BE2C (cell line): ENCODE data around the gene CIZ1.
"Not testable (repeated sequence)": the region's sequence is repeated elsewhere in the genome, so short reads cannot be mapped to it uniquely, and the experiment has no call there.

Experiments used
- DNase-seq: peaks from one replicate; pipeline ENCODE4 v3.0.0-alpha.2; 2020
- H3K27me3 ChIP-seq: fragments of 250-450 bp; sonication (Bioruptor Pico); 2 replicates; pipeline ENCODE4 v1.5.1; 2020; ENCODE audit warnings: mild to moderate bottlenecking
- H3K36me3 ChIP-seq: fragments of 250-450 bp; sonication (Bioruptor Pico); 2 replicates; pipeline ENCODE4 v1.5.1; 2020; ENCODE audit warnings: mild to moderate bottlenecking
- H3K4me1 ChIP-seq: fragments of 250-450 bp; sonication (Bioruptor Pico); 2 replicates; pipeline ENCODE4 v1.5.1; 2020
- H3K4me3 ChIP-seq: 2 replicates; pipeline ENCODE4 v1.5.1; 2011; ENCODE audit warnings: low read depth, low read length
- H3K9me3 ChIP-seq: fragments of 250-450 bp; sonication (Bioruptor Pico); 2 replicates; pipeline ENCODE4 v1.5.1; 2020
- CTCF ChIP-seq: IDR thresholded peaks from 2 replicates; pipeline ENCODE4 v1.5.1; 2012; ENCODE audit warnings: mild to moderate bottlenecking, low read depth, low read length

CIZ1 gene

GRCh38 chr9:128138001-128138400 is 53.4 kb downstream of the CIZ1 start:
- no peak overlapping the region for H3K4me3 ChIP-seq
- no peaks in the 10 kb centered on the region for H3K27me3 ChIP-seq
- H3K9me3 ChIP-seq, result no peaks in the 10 kb centered on the region
- no peaks in the 10 kb centered on the region for H3K36me3 ChIP-seq
- no peaks in the 10 kb centered on the region for H3K4me1 ChIP-seq
- no peak for DNase-seq
- TF ChIP-seq CTCF, result no peak

- peaks cover 1% of the 10 kb centered on the region for H3K4me1 ChIP-seq
- no peaks in the 10 kb centered on the region for H3K36me3 ChIP-seq
- no peaks in the 10 kb centered on the region for H3K9me3 ChIP-seq
- H3K27me3 ChIP-seq, result no peaks in the 10 kb centered on the region
- no peak overlapping the region for H3K4me3 ChIP-seq
- DNase-seq, result no peak
- no peak for TF ChIP-seq CTCF
Observed at GRCh38 chr9:128136816-128137793, 54.3 kb downstream of the CIZ1 start.

- not testable (repeated sequence) for H3K36me3 ChIP-seq, DNase-seq, H3K27me3 ChIP-seq
Observed at GRCh38 chr9:128135561-128135960, 55.8 kb downstream of the CIZ1 start.

GRCh38 chr9:128132139-128132538 is 59.2 kb downstream of the CIZ1 start:
- not testable (repeated sequence) for H3K4me3 ChIP-seq, H3K36me3 ChIP-seq, H3K27me3 ChIP-seq, DNase-seq, H3K4me1 ChIP-seq, H3K9me3 ChIP-seq

More at GRCh38 chr9:128135561-128135960, 55.8 kb downstream of the CIZ1 start:
- not testable (repeated sequence) for H3K9me3 ChIP-seq, H3K4me3 ChIP-seq, H3K4me1 ChIP-seq

- H3K4me1 ChIP-seq, H3K4me3 ChIP-seq: not testable (repeated sequence)
Observed at GRCh38 chr9:128131346-128131745, 60.0 kb downstream of the CIZ1 start.

GRCh38 chr9:128130651-128131050 is 60.7 kb downstream of the CIZ1 start:
- H3K27me3 ChIP-seq, DNase-seq, H3K4me1 ChIP-seq, H3K36me3 ChIP-seq, H3K4me3 ChIP-seq, H3K9me3 ChIP-seq: not testable (repeated sequence)

More at GRCh38 chr9:128131346-128131745, 60.0 kb downstream of the CIZ1 start:
- not testable (repeated sequence) for DNase-seq, H3K27me3 ChIP-seq, H3K36me3 ChIP-seq, H3K9me3 ChIP-seq

- TF ChIP-seq CTCF, result peak; percentile 17; the same call in 1 of the 2 replicates
- H3K4me3 ChIP-seq, H3K9me3 ChIP-seq, H3K27me3 ChIP-seq, H3K36me3 ChIP-seq: not testable (repeated sequence)
- peak; percentile 62 for DNase-seq
- peaks cover 11% of the 10 kb centered on the region for H3K4me1 ChIP-seq
Observed at GRCh38 chr9:128129976-128130590, 61.3 kb downstream of the CIZ1 start.
